Measurements from ENCODE around the gene PTPRO.
A peak's percentile ranks its signal among the peaks of the same experiment; 100 is the strongest.

PTPRO gene

GRCh38 chr12:15453613-15454012, 131.3 kb downstream of the PTPRO start:
- no peak for DNase-seq

- DNase-seq, result no peak
Observed at GRCh38 chr12:15458008-15458407, 135.7 kb downstream of the PTPRO start.

- peak in 2 of 3 experiments; percentile 34 to 68 for DNase-seq
Observed at GRCh38 chr12:15468911-15469310, 146.6 kb downstream of the PTPRO start.

- DNase-seq, result peak in 2 of 3 experiments; percentile 58 to 88
Observed at GRCh38 chr12:15469356-15469755, 147.0 kb downstream of the PTPRO start.

GRCh38 chr12:15472036-15472435, 149.7 kb downstream of the PTPRO start:
- DNase-seq, result peak in 1 of 3 experiments; percentile 22

- no peak for DNase-seq
Observed at GRCh38 chr12:15474766-15475165, 152.5 kb downstream of the PTPRO start.

GRCh38 chr12:15477761-15478160, 155.5 kb downstream of the PTPRO start:
- no peak for DNase-seq

GRCh38 chr12:15481846-15482245, 159.5 kb downstream of the PTPRO start:
- DNase-seq, result no peak

- DNase-seq, result no peak
Observed at GRCh38 chr12:15485466-15485865, 163.2 kb downstream of the PTPRO start.

GRCh38 chr12:15486859-15487258, 164.6 kb downstream of the PTPRO start:
- DNase-seq, result no peak

GRCh38 chr12:15488481-15488880, 166.2 kb downstream of the PTPRO start:
- DNase-seq, result peak in 1 of 3 experiments; percentile 51

- no peak for DNase-seq
Observed at GRCh38 chr12:15494329-15495046, 172.2 kb downstream of the PTPRO start.

- DNase-seq, result no peak
Observed at GRCh38 chr12:15495746-15496145, 173.4 kb downstream of the PTPRO start.

GRCh38 chr12:15496738-15497137, 174.4 kb downstream of the PTPRO start:
- no peak for DNase-seq

- DNase-seq, result no peak
Observed at GRCh38 chr12:15497671-15498292, 175.5 kb downstream of the PTPRO start.

- DNase-seq, result no peak
Observed at GRCh38 chr12:15502211-15502610, 179.9 kb downstream of the PTPRO start.

- DNase-seq, result no peak
Observed at GRCh38 chr12:15505616-15506015, 183.3 kb downstream of the PTPRO start.

GRCh38 chr12:15515010-15515409, 192.7 kb downstream of the PTPRO start:
- DNase-seq, result no peak

- DNase-seq, result peak in 2 of 3 experiments; percentile 75 to 94
Observed at GRCh38 chr12:15520083-15520482, 197.8 kb downstream of the PTPRO start.

- DNase-seq, result peak in 1 of 3 experiments; percentile 20
Observed at GRCh38 chr12:15520844-15521243, 198.5 kb downstream of the PTPRO start.

GRCh38 chr12:15522574-15523187, 200.4 kb downstream of the PTPRO start:
- DNase-seq, result peak; percentile 31 to 89 (median 47)

- no peak for DNase-seq
Observed at GRCh38 chr12:15525441-15525840, 203.1 kb downstream of the PTPRO start.

- DNase-seq, result no peak
Observed at GRCh38 chr12:15526033-15526432, 203.7 kb downstream of the PTPRO start.
